ENCODE results near the gene BPIFB6. TPM values are rescaled to one million over a fixed set of nuclear protein-coding genes. Genes with fewer than 3 reads are reported as not detected.

BPIFB6 gene
- total RNA-seq, 1 experiment from 2014 or later, result not detected

- Histone ChIP-seq H4K20me1 (ENCODE audit: low read length) (no peaks in the 10 kb centered on the region), H3K27me3 (ENCODE audit: low read length) (peaks cover 46% of the 10 kb centered on the region), H3K9me3 (ENCODE audit: low read length) (no peaks in the 10 kb centered on the region), H3K9ac (ENCODE audit: low read length) (no peak overlapping the region), H3K27ac (ENCODE audit: low read length) (no peak overlapping the region), H2AFZ (ENCODE audit: low read length) (no peak overlapping the region), H3F3A (ENCODE audit: low read length, unreplicated experiment) (no peaks in the 10 kb centered on the region), H3K4me2 (ENCODE audit: low read length) (no peak overlapping the region), H3K4me1 (ENCODE audit: insufficient read depth, low read length) (no peaks in the 10 kb centered on the region), H3K79me2 (ENCODE audit: low read length) (no peaks in the 10 kb centered on the region), H3K36me3 (ENCODE audit: low read depth, low read length) (no peaks in the 10 kb centered on the region), H3K4me3 (ENCODE audit: low read length) (no peak overlapping the region), H3K9me2 (replicated peaks; ENCODE audit: low read length) (no peaks in the 10 kb centered on the region)
- DNase-seq (no peak), ATAC-seq (no peak)
- POLR2A ChIA-PET (ENCODE audit: unreplicated experiment), result no interaction called here
- BruUV-seq (replicated peaks), result no TSS peak
- CTCF ChIA-PET, result no interaction called here
- intact Hi-C loops (cut with micrococcal nuclease), result no loop called here
- no peak for TF ChIP-seq EZH2 (IDR thresholded peaks at IDR 0.05; ENCODE audit: low read length, unreplicated experiment)
- no peak for TF ChIP-seq EZH2phosphoT487 (IDR thresholded peaks at IDR 0.05; ENCODE audit: borderline replicate concordance, low read length)
- TF ChIP-seq, protein P1, sequence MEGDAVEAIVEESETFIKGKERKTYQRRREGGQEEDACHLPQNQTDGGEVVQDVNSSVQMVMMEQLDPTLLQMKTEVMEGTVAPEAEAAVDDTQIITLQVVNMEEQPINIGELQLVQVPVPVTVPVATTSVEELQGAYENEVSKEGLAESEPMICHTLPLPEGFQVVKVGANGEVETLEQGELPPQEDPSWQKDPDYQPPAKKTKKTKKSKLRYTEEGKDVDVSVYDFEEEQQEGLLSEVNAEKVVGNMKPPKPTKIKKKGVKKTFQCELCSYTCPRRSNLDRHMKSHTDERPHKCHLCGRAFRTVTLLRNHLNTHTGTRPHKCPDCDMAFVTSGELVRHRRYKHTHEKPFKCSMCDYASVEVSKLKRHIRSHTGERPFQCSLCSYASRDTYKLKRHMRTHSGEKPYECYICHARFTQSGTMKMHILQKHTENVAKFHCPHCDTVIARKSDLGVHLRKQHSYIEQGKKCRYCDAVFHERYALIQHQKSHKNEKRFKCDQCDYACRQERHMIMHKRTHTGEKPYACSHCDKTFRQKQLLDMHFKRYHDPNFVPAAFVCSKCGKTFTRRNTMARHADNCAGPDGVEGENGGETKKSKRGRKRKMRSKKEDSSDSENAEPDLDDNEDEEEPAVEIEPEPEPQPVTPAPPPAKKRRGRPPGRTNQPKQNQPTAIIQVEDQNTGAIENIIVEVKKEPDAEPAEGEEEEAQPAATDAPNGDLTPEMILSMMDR (conservative IDR thresholded peaks at IDR 0.05; ENCODE audit: low read depth, low read length), result no peak
Observed at GRCh38 chr20:33018169-33018931, 13.1 kb upstream of the BPIFB6 start.

DNA sequence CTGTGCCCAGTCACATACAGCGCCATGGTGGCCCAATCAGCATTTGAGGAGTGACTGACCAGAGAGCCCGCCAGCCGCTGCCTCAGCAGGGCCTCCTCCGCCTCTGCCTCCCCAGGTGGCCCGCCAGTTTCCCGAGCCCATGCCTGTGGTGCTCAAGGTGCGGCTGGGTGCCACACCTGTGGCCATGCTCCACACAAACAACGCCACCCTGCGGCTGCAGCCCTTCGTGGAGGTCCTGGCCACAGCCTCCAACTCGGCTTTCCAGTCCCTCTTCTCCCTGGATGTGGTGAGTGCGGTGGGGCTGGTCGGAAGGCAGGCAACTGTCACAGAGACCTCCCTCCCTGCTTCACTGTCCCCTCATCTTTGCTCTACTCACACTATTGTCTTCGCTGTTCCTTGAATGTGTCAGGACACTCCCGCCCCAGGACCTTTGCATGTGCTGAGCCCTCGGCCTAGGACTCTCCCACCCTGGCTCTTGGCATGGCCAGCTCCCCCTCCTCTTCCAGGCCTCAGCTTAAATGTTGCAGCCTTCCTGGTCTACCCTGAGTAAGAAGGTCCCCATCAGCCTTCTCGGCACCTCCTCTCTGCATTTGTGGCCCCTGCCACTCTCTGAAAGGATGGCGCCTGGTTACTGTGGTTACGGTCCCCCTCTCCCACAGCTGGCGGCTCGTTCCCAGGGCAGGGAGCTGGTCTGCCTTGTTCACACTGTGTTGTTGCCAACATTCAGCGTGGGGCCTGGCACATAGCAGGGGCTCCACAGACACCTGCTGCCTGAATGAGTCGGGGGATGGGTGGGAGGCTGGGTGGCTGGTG is 11.8 kb upstream of the BPIFB6 start:
- H3K4me3 ChIP-seq (ENCODE audit: low read length), result no peak overlapping the region
- no peak overlapping the region for H3K4me2 ChIP-seq (ENCODE audit: low read length)
- intact Hi-C loops (cut with micrococcal nuclease), result no loop called here
- H3K27ac ChIP-seq (ENCODE audit: low read length), result no peak overlapping the region
- DNase-seq, result no peak
- H3K9ac ChIP-seq (ENCODE audit: low read length), result no peak overlapping the region
- no TSS peak for BruUV-seq (replicated peaks)
- ChIA-PET POLR2A (ENCODE audit: unreplicated experiment) (no interaction called here), CTCF (no interaction called here)
- H3K79me2 ChIP-seq (ENCODE audit: low read length), result no peaks in the 10 kb centered on the region
- ATAC-seq, result no peak
- peaks cover 33% of the 10 kb centered on the region for H3K27me3 ChIP-seq (ENCODE audit: low read length)
- TF ChIP-seq EZH2phosphoT487 (IDR thresholded peaks at IDR 0.05; ENCODE audit: borderline replicate concordance, low read length) (no peak), EZH2 (IDR thresholded peaks at IDR 0.05; ENCODE audit: low read length, unreplicated experiment) (no peak)
- TF ChIP-seq, protein P1 (conservative IDR thresholded peaks at IDR 0.05; ENCODE audit: low read depth, low read length), result no peak
- no peaks in the 10 kb centered on the region for H3K9me2 ChIP-seq (replicated peaks; ENCODE audit: low read length)
- H3K4me1 ChIP-seq (ENCODE audit: insufficient read depth, low read length), result no peaks in the 10 kb centered on the region
- H3F3A ChIP-seq (ENCODE audit: low read length, unreplicated experiment), result no peaks in the 10 kb centered on the region
- H2AFZ ChIP-seq (ENCODE audit: low read length), result no peak overlapping the region
- no peaks in the 10 kb centered on the region for H4K20me1 ChIP-seq (ENCODE audit: low read length)
- H3K9me3 ChIP-seq (ENCODE audit: low read length), result no peaks in the 10 kb centered on the region
- no peaks in the 10 kb centered on the region for H3K36me3 ChIP-seq (ENCODE audit: low read depth, low read length)

Data from PC-3 (cell line).